Heart right ventricle (tissue), 16 donors: ENCODE data around the gene HACD4. TPM values are rescaled to one million over a fixed set of nuclear protein-coding genes. Genes with fewer than 3 reads are reported as not detected.

Source experiments
- ATAC-seq, 8 donors: fragments of 200-7000 bp; cut with Tn5 transposase; one replicate each; pipeline ENCODE4 v1.9.1; 2020; ENCODE audit warnings: mild to moderate bottlenecking in 8 of 8, moderate library complexity in 8 of 8, moderate number of reproducible peaks in 1 of 8
- DNase-seq, 2 donors: peaks; one replicate each; pipeline ENCODE4 v3.0.0-alpha.2; 2020
- H3K27ac ChIP-seq, 10 donors: fragments of 200-600 bp; sonication (generic) in 2 of 10; one replicate each; pipeline versions ENCODE4 v1.5.0 to v1.8.0; 2020 to 2022; ENCODE audit warnings: mild to moderate bottlenecking in 3 of 10
- H3K27me3 ChIP-seq, 7 donors: fragments of 200-600 bp; one replicate each; pipeline ENCODE4 v1.8.0; 2021 to 2022; ENCODE audit warnings: mild to moderate bottlenecking in 2 of 7
- H3K36me3 ChIP-seq, 9 donors: fragments of 200-600 bp; sonication (generic) in 1 of 9; one replicate each; pipeline versions ENCODE4 v1.5.0 to v1.8.0; 2020 to 2022; ENCODE audit warnings: mild to moderate bottlenecking in 2 of 9
- H3K4me1 ChIP-seq, 9 donors: fragments of 200-600 bp; sonication (generic) in 1 of 9; one replicate each; pipeline versions ENCODE4 v1.5.0 to v1.8.0; 2020 to 2022; ENCODE audit warnings: mild to moderate bottlenecking in 4 of 9
- H3K4me3 ChIP-seq, 10 donors: fragments of 200-600 bp; sonication (generic) in 2 of 10; one replicate each; pipeline versions ENCODE4 v1.5.0 to v1.8.0; 2020 to 2022; ENCODE audit warnings: mild to moderate bottlenecking in 7 of 10, moderate library complexity in 2 of 10
- H3K9me3 ChIP-seq, 11 donors: fragments of 200-600 bp in 10 of 11; sonication (generic) in 2 of 11; one replicate each; pipeline versions ENCODE4 v1.5.0 to v1.8.0; 2013 to 2022; ENCODE audit warnings: mild to moderate bottlenecking in 2 of 11, control low read depth in 1 of 11, moderate library complexity in 1 of 11
- CTCF ChIP-seq, 9 donors: fragments of 200-600 bp; sonication (generic) in 2 of 9; IDR thresholded peaks; one replicate each; pipeline versions ENCODE4 v1.5.0 to v1.8.0; 2021 to 2022; ENCODE audit warnings: antibody characterized with exemption in 9 of 9, mild to moderate bottlenecking in 5 of 9, moderate library complexity in 1 of 9
- WGBS, 2 donors: extraction: QIAGEN DNeasy Blood & Tissue Kit; methylation state at CpG; one replicate each; pipeline ENCODE4 v1.1.7; 2013; ENCODE audit warnings: inconsistent platforms in 1 of 2; 5-methylcytosine and 5-hydroxymethylcytosine counted together
- intact Hi-C, 10 donors: fragments of 100-400 bp; cut with DNase I; formaldehyde crosslinking; loops; one replicate each; pipeline versions ENCODE4 v1.11.1 to v1.14.2; 2022
- polyA plus RNA-seq, 2 donors: library from polyadenylated mRNA; stranded (reverse); fragments of 200-250 nt; gene quantifications; one replicate each; pipeline ENCODE4 v1.2.3, GENCODE V29; 2013
- total RNA-seq, 10 donors: library from RNA; stranded (reverse); fragmentation: NEBNext Ultra II Directional in 3 of 10; extraction: Animal tissue kit (Norgen Biotek cat#: 25700) in 3 of 10; gene quantifications; one replicate each; pipeline versions ENCODE4 v1.2.1 to v1.2.4, GENCODE V29; 2021 to 2023
- donor health status: Arrhythmogenic right ventricular cardiomyopathy.
- donor health status: ischemic (EF 13 %, LVEDD 7.1; RV severe dilation, severe dysfunction).
- donor health status: healthy with polysubstance abuse.
- donor health status: DM: no; HTN: yes; CAD: no.
- donor health status: DM: no; HTN: no; CAD: no.
- donor health status: ischemic (EF 25% LVEDD 6.9; RV normal size, moderate dysfunction).
- donor health status: ischemic (EF 25% LVEDD 5.7; RV mildly dilated, moderate dysfunction).
- donor health status: healthy.
- donor health status: DM: yes; HTN: yes; CAD: no.
- donor health status: Ischemic cardiomyopathy.
- donor health status: ischemic (EF 35%, LVEDD 5.7; RV mildly dilated, moderate dysfunction).
- donor health status: nonischemic (EF 11% LVEDD 7.7; RV severe dilation, severe dysfunction).
- donor health status: DM: yes; HTN: yes; CAD: no.
- donor health status: PGD.
- donor health status: ischemic (EF 29% LVEDD 5.4; RV normal size, mild dysfunction).
- donor health status: nonischemic (EF 23%, LVEDD 6.1; RV moderate dilation, normal function).

The HACD4 gene
- total and polyA plus RNA-seq, 12 donors, result 0.23 to 1.9 (median 0.61) TPM

DNA sequence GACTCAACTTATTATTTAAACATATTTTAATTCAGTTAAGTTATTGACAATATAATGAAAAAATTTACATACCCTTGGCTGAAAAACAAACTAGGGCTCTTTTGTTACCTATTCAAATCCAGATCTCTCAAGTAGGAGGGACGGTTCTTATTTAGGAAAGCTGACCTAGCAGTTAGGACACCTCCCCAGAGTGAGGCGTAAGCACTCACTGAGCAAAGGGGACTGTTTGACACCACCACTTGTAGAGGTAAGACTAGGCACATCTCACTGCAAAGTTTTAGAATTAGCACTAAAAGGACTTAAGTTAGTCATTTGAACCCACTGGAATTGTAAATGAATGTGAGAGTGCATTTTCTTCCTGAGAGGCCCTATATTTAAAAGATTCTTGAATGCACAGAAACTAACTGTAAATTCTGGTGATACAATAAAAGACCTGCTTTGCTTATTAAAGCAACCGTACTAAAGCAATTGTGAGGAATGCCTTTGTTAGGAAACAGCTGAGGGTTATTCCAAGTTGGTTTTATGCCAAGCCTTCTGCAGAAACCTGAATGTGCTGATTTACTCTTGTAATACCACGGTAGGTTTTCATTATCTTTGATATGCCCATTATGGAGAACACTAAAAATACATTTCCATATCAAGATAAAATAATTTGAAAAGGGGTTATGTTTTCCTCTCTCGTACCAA lies 16.2 kb downstream of the HACD4 start:
- WGBS, 2 donors, result 37 to 46% methylated on average over 5 of the region's 5 CpGs
- no peak overlapping the region for H3K27ac ChIP-seq
- H3K4me3 ChIP-seq, result no peak overlapping the region
- no peaks in the 10 kb centered on the region for H3K9me3 ChIP-seq
- TF ChIP-seq CTCF (IDR thresholded peaks at IDR 0.05), result no peak
- H3K36me3 ChIP-seq, result peaks cover 0 to 44% (median 0%) of the 10 kb centered on the region in 9 donors
- ATAC-seq (peak in 1 of 8 donors; percentile 44), DNase-seq (no peak)
- intact Hi-C loops, result loop anchor here in 2 of 10 donors (10.0 kb wide), 2 partner anchors 60 to 100 kb away; no protein-coding TSS in a partner anchor
- H3K4me1 ChIP-seq, result peaks cover 0 to 12% (median 3%) of the 10 kb centered on the region in 9 donors
- no peaks in the 10 kb centered on the region for H3K27me3 ChIP-seq

DNA sequence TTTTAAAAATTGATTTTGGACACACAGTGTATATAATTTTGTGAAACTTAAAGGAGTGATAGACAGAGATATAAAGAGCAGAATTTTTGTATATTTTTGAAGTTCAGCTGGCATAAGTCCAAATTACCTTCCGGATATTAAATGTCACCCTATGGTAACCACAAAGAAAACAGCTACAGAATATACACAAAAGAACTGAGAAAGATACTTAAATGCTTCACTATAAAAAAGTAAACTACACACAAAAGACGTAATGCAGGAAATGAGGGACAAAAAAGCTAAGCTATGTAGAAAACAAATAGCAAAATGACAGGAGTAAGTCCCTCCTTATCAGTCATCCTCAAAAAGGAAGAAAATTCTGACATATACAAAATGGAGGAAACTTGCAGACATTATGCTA lies 29.4 kb downstream of the HACD4 start:
- H3K4me3 ChIP-seq, result no peak overlapping the region
- TF ChIP-seq CTCF (IDR thresholded peaks at IDR 0.05), result no peak
- ATAC-seq, result no peak
- H3K27ac ChIP-seq, result peak overlapping the region in 1 of 10 donors; percentile 15
- no peaks in the 10 kb centered on the region for H3K27me3 ChIP-seq
- no peak for DNase-seq
- 91% methylated on average over 2 of the region's 2 CpGs for WGBS, 2 donors
- intact Hi-C loops, result no loop called here
- no peaks in the 10 kb centered on the region for H3K4me1 ChIP-seq
- H3K9me3 ChIP-seq, result peaks cover 0 to 17% (median 6%) of the 10 kb centered on the region in 11 donors
- H3K36me3 ChIP-seq, result peaks cover 0 to 53% (median 5%) of the 10 kb centered on the region in 9 donors

GRCh38 chr9:21001581-21001980 lies 29.9 kb downstream of the HACD4 start:
- DNase-seq, result no peak
- 38 to 43% methylated on average over 1 of the region's 1 CpG for WGBS, 2 donors
- no peak for TF ChIP-seq CTCF (IDR thresholded peaks at IDR 0.05)
- H3K27me3 ChIP-seq, result no peaks in the 10 kb centered on the region
- no peaks in the 10 kb centered on the region for H3K4me1 ChIP-seq
- H3K36me3 ChIP-seq, result peaks cover 0 to 50% (median 7%) of the 10 kb centered on the region in 9 donors
- peaks cover 0 to 17% (median 6%) of the 10 kb centered on the region in 11 donors for H3K9me3 ChIP-seq
- no peak for ATAC-seq
- intact Hi-C loops, result no loop called here
- H3K4me3 ChIP-seq, result no peak overlapping the region
- peak overlapping the region in 1 of 10 donors; percentile 11 for H3K27ac ChIP-seq

GRCh38 chr9:20997503-20998076 lies 33.9 kb downstream of the HACD4 start:
- H3K4me1 ChIP-seq, result peaks cover 0 to 9% (median 0%) of the 10 kb centered on the region in 9 donors
- intact Hi-C loops, result no loop called here
- peaks cover 0 to 77% (median 8%) of the 10 kb centered on the region in 9 donors for H3K36me3 ChIP-seq
- H3K27me3 ChIP-seq, result no peaks in the 10 kb centered on the region
- no peak overlapping the region for H3K4me3 ChIP-seq
- 97% methylated on average over 2 of the region's 2 CpGs for WGBS, 2 donors
- peaks cover 0 to 17% (median 6%) of the 10 kb centered on the region in 11 donors for H3K9me3 ChIP-seq
- no peak for ATAC-seq
- no peak for DNase-seq
- TF ChIP-seq CTCF (IDR thresholded peaks at IDR 0.05), result no peak
- no peak overlapping the region for H3K27ac ChIP-seq
